ENCODE measurements around the gene ATP2A2.
"Not testable (repeated sequence)": the region's sequence is repeated elsewhere in the genome, so short reads cannot be mapped to it uniquely, and the experiment has no call there.

The ATP2A2 gene

DNA sequence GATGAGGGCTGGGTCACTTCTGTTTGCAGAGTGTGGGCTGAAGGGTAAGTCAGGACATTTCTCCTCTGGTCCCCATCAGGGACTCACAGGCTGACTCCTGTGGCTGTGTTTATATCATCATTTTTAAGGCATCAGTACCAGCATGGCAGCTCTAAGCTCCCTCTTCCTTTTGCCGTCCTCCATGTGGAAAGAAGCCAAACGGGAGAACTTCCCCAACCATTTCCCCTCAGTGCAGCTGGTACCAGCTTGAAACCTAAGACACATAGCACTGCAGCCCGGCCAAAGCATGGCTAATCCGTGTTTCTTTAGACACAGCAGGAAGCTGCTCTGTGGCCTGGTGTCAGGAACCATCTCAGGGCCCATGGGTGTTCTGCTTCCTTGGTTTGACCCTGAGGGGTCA is 31.9 kb upstream of the ATP2A2 start:
- in situ Hi-C loops (cut with HindIII; ENCODE audit: low sequenced_read_pairs), result no loop called here
- H3K4me3 ChIP-seq (ENCODE audit: low read depth, low read length), result no peak overlapping the region
- DNase-seq (ENCODE audit: low read depth, low spot score), result peak; percentile 20
- TF ChIP-seq, protein P1, sequence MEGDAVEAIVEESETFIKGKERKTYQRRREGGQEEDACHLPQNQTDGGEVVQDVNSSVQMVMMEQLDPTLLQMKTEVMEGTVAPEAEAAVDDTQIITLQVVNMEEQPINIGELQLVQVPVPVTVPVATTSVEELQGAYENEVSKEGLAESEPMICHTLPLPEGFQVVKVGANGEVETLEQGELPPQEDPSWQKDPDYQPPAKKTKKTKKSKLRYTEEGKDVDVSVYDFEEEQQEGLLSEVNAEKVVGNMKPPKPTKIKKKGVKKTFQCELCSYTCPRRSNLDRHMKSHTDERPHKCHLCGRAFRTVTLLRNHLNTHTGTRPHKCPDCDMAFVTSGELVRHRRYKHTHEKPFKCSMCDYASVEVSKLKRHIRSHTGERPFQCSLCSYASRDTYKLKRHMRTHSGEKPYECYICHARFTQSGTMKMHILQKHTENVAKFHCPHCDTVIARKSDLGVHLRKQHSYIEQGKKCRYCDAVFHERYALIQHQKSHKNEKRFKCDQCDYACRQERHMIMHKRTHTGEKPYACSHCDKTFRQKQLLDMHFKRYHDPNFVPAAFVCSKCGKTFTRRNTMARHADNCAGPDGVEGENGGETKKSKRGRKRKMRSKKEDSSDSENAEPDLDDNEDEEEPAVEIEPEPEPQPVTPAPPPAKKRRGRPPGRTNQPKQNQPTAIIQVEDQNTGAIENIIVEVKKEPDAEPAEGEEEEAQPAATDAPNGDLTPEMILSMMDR (IDR thresholded peaks at IDR 0.05; ENCODE audit: low read depth, low read length), result no peak

DNA sequence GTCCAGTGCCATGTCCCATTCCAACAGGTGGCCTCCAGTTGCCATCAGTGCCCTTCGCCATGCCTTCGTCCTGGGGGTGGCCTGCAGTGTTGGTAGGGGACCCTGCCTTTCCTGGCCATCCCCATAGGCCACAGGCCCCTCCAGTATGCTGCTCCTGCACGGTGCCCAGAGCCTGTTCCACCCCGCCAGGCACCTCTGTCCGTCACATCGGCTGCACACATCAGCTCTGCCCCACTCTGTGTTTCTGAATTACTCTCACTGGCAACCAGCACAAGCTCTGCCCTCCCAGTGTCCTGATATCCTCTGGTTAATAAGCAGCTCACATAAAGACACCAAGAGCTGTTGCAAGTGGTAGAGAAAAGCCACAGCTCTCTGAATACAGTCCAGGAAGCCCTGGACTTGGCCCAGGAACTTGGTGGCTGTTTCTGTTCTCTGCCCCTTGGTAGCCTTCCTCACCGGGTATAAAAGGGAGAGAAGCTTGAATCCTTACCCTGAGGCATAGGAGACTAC is 31.3 kb upstream of the ATP2A2 start:
- in situ Hi-C loops (cut with HindIII; ENCODE audit: low sequenced_read_pairs), result no loop called here
- DNase-seq (ENCODE audit: low read depth, low spot score), result peak; percentile 27
- TF ChIP-seq, protein P1 (IDR thresholded peaks at IDR 0.05; ENCODE audit: low read depth, low read length), result no peak

DNA sequence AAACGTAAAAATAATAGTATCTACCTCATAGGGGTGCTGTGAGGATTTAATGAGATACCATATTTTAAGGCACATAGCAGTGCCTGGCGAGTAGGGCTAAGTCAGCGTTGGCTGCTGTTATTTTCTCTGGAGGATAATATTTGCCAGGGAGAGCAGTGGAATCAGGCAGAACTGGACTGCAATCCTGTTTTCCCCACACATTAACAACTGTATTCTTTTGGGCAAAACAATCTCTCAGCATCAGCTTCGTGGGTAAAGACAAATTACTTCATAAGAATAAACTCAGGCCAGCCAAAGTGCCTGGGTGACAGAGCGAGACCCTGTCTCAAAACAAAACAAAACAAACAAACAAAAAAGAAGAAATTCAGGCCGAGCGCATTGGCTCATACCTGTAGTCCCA is 29.7 kb upstream of the ATP2A2 start:
- no peak overlapping the region for H3K4me3 ChIP-seq (ENCODE audit: low read depth, low read length)
- DNase-seq (ENCODE audit: low read depth, low spot score), result no peak
- TF ChIP-seq, protein P1 (IDR thresholded peaks at IDR 0.05; ENCODE audit: low read depth, low read length), result no peak
- in situ Hi-C loops (cut with HindIII; ENCODE audit: low sequenced_read_pairs), result no loop called here

More for the DNA sequence above, 31.3 kb upstream of the ATP2A2 start:
- no peak overlapping the region for H3K4me3 ChIP-seq (ENCODE audit: low read depth, low read length)

DNA sequence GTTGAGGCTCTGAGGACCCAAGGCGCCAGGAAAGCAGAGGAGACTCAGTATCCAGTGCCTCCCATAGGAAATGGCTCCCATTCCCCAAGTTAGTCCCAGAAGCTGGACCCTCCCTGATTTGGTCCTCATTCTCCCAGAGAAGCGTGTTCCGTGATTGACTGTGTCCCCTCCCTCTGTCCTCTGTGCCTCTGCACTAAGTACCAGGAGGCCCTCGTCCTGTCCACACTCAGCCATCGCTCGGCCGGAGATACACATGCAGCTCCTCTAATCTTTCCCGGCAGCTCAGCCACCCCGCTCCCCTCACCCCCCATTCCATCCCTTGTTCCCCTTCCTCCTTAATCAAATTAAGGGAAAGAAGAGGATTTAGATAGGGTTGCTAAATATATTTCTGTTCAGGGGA is 28.3 kb upstream of the ATP2A2 start:
- TF ChIP-seq, protein P1 (IDR thresholded peaks at IDR 0.05; ENCODE audit: low read depth, low read length), result no peak
- no peak for DNase-seq (ENCODE audit: low read depth, low spot score)
- no peak overlapping the region for H3K4me3 ChIP-seq (ENCODE audit: low read depth, low read length)
- in situ Hi-C loops (cut with HindIII; ENCODE audit: low sequenced_read_pairs), result no loop called here

DNA sequence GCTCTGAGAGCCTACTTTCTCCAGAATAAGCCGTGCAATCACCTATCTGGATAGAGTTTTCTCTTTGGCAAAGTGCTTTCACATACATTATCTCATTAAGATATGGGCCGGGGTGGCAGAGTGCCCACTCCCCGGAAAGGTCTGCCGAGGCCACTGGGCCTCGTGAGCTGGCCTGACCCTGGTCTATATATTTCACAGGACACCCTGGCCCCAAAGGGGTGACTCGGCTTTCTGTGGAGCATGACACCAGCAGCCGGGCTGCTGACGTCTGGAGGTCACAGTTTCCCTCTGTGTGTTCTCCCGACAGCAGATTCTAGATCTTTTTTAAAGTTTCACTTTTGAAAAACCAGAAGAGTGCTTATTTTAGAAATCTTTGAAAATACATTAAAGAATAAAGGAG is 27.9 kb upstream of the ATP2A2 start:
- TF ChIP-seq, protein P1 (IDR thresholded peaks at IDR 0.05; ENCODE audit: low read depth, low read length), result no peak
- DNase-seq (ENCODE audit: low read depth, low spot score), result peak; percentile 22
- H3K4me3 ChIP-seq (ENCODE audit: low read depth, low read length), result no peak overlapping the region
- in situ Hi-C loops (cut with HindIII; ENCODE audit: low sequenced_read_pairs), result no loop called here

DNA sequence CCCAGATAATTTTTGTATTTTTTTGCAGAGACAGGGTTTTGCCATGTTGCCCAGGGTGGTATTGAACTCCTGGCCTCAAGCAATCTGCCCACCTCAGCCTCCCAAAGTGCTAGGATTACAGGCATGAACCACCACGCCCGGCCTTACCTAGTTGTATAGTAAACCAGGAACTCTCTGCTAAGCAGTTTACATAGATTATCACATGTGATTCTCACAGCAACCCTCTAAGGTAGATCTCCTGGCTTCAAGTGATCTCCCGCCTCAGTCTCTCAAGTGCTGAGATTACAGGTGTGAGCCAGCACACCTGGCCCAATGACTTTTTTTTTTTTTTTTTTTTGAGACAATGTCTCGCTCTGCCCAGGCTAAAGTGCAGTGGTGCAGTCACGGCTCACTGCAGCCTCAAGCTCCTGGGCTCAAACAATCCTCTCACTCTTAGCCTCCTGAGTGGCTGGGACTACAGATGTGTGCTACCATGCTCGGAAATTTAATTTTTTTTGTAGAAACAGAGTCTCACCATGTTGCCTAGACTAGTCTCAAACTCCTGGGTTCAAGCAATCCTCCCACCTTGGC is 26.0 kb upstream of the ATP2A2 start:
- in situ Hi-C loops (cut with HindIII; ENCODE audit: low sequenced_read_pairs), result no loop called here
- no peak overlapping the region for H3K4me3 ChIP-seq (ENCODE audit: low read depth, low read length)
- no peak for DNase-seq (ENCODE audit: low read depth, low spot score)
- TF ChIP-seq, protein P1 (IDR thresholded peaks at IDR 0.05; ENCODE audit: low read depth, low read length), result no peak

DNA sequence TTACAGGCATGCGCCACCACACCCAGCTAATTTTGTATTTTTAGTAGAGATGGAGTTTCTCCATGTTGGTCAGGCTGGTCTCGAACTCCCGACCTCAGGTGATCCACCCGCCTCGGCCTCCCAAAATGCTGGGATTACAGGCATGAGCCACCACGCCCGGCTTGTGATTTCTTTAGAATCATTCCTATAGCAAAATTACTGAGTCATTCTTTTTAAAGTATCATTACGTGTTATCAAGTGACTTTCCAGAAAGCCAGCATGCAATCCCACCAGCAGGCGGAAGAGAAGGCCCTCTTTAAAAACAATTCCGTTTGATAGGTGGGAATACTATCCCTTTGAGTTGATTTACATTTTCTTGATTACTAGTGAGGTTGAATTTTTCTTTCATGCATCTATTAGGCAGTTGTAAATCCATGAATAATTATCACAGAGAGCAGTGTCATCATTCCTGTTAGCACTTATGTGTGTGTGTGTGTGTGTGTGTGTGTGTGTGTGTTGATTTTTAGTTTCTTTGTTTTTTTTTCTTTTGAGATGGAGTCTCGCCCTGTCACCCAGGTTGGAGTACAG is 25.1 kb upstream of the ATP2A2 start:
- DNase-seq (ENCODE audit: low read depth, low spot score); H3K4me3 ChIP-seq (ENCODE audit: low read depth, low read length); in situ Hi-C loops (cut with HindIII; ENCODE audit: low sequenced_read_pairs): not testable (repeated sequence)

Measured in astrocyte of the spinal cord (primary cell).